ENCODE measurements around the gene HGD.

The HGD gene

GRCh38 chr3:120652281-120652680 is 29.8 kb downstream of the HGD start:
- no peak for DNase-seq (ENCODE audit: low read depth, low spot score)
- no peak overlapping the region for H3K4me3 ChIP-seq (ENCODE audit: low read depth, low read length)
- in situ Hi-C loops (cut with HindIII; ENCODE audit: low sequenced_read_pairs) = no loop called here
- TF ChIP-seq, protein P1, sequence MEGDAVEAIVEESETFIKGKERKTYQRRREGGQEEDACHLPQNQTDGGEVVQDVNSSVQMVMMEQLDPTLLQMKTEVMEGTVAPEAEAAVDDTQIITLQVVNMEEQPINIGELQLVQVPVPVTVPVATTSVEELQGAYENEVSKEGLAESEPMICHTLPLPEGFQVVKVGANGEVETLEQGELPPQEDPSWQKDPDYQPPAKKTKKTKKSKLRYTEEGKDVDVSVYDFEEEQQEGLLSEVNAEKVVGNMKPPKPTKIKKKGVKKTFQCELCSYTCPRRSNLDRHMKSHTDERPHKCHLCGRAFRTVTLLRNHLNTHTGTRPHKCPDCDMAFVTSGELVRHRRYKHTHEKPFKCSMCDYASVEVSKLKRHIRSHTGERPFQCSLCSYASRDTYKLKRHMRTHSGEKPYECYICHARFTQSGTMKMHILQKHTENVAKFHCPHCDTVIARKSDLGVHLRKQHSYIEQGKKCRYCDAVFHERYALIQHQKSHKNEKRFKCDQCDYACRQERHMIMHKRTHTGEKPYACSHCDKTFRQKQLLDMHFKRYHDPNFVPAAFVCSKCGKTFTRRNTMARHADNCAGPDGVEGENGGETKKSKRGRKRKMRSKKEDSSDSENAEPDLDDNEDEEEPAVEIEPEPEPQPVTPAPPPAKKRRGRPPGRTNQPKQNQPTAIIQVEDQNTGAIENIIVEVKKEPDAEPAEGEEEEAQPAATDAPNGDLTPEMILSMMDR (IDR thresholded peaks at IDR 0.05; ENCODE audit: low read depth, low read length) = no peak

DNA sequence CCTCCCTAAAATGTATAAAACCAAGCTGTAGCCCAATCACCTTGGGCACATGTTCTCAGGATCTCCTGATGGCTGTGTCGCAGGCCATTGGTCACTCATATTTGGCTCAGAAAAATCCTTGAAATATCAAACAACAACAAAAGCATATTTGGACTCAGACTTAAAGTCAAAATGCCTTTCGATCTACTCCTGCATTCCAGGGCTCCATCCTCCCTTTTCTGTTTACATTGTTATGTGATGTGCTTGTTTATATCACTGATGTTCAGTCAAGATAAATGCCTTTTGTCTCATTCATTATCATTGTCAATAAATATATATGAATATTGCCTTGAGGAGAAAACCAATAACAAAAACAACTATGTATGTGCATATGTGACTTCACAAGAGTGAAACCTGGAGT is 31.7 kb downstream of the HGD start:
- TF ChIP-seq, protein P1 (IDR thresholded peaks at IDR 0.05; ENCODE audit: low read depth, low read length) = no peak
- DNase-seq (ENCODE audit: low read depth, low spot score) = no peak
- in situ Hi-C loops (cut with HindIII; ENCODE audit: low sequenced_read_pairs) = no loop called here

GRCh38 chr3:120649830-120650233 is 32.2 kb downstream of the HGD start:
- TF ChIP-seq, protein P1 (IDR thresholded peaks at IDR 0.05; ENCODE audit: low read depth, low read length) = no peak
- H3K4me3 ChIP-seq (ENCODE audit: low read depth, low read length) = no peak overlapping the region
- no peak for DNase-seq (ENCODE audit: low read depth, low spot score)
- in situ Hi-C loops (cut with HindIII; ENCODE audit: low sequenced_read_pairs) = no loop called here

More for the DNA sequence above, 31.7 kb downstream of the HGD start:
- no peak overlapping the region for H3K4me3 ChIP-seq (ENCODE audit: low read depth, low read length)

DNA sequence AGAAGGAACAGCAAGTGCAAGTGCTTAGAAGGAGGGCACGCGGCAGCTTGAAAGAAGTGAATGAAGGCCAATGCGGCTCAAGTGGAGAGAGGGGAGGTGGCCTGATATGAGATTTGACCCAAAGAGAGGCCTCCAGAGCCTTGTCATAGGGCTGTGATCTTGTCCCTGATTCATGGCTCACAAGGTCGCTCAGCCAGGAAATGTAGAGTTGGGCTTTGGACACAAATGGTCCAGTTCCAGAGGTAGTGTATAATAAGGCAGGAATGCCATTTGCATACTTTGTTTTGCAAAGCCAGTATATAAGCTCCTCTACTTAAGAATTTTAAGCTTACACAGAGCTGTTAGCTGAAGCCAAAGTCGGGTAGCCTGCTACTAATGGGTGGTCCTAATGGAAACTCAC is 33.7 kb downstream of the HGD start:
- in situ Hi-C loops (cut with HindIII; ENCODE audit: low sequenced_read_pairs) = no loop called here
- H3K4me3 ChIP-seq (ENCODE audit: low read depth, low read length) = no peak overlapping the region
- TF ChIP-seq, protein P1 (IDR thresholded peaks at IDR 0.05; ENCODE audit: low read depth, low read length) = no peak
- no peak for DNase-seq (ENCODE audit: low read depth, low spot score)

DNA sequence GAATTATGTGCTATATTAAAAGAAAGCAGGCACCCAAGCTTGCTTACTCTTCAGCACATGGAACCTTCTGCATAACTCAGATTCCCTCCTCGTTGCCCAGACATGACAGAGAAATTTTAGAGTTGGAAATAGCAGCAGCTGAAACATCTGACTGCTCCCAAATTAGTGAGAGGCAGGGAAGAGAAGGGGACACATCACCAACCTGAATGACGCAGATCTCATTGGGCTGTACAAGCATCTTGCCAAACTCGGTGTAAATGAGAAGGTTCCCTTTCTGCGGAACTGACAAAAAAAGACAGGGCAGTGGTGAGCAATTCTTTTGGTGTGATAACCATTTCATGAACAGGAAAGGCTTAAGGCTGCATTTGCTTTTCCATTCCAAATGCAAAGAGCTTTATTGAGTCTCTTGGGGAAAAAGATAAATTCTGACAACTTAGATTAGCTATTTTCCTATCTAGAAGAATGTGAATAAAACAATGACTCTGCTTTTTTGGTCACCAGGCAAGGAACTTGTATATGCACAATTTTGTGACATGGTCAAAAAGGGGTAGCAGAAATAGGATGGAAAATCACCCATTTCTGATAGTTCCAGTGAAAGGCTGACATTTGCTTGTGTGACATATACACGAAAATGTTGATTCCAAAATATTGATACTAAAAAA is 35.1 kb downstream of the HGD start:
- TF ChIP-seq, protein P1 (IDR thresholded peaks at IDR 0.05; ENCODE audit: low read depth, low read length) = no peak
- H3K4me3 ChIP-seq (ENCODE audit: low read depth, low read length) = no peak overlapping the region
- DNase-seq (ENCODE audit: low read depth, low spot score) = no peak
- in situ Hi-C loops (cut with HindIII; ENCODE audit: low sequenced_read_pairs) = no loop called here

GRCh38 chr3:120645083-120645845 is 36.8 kb downstream of the HGD start:
- DNase-seq (ENCODE audit: low read depth, low spot score) = no peak
- TF ChIP-seq, protein P1 (IDR thresholded peaks at IDR 0.05; ENCODE audit: low read depth, low read length) = no peak
- H3K4me3 ChIP-seq (ENCODE audit: low read depth, low read length) = no peak overlapping the region
- in situ Hi-C loops (cut with HindIII; ENCODE audit: low sequenced_read_pairs) = no loop called here

Measured in astrocyte of the spinal cord (primary cell).